B cell (primary cell): Measurements from ENCODE around the gene KIF14. TPM values are rescaled to one million over a fixed set of nuclear protein-coding genes. Genes with fewer than 3 reads are reported as not detected.

Source experiments
- ATAC-seq: fragments of 200-7000 bp; cut with Tn5 transposase; one replicate; pipeline ENCODE4 v1.10.0; 2021; ENCODE audit warnings: low read depth, mild to moderate bottlenecking, moderate number of reproducible peaks, moderate library complexity
- CTCF ChIA-PET: fragments of 350-600 bp; sonication (Branson Sonifier 250); formaldehyde crosslinking; loops from one replicate; lab custom pipeline; 2021; ENCODE audit warnings: antibody characterized with exemption, inconsistent platforms; lab: Charles Lee
- POLR2A ChIA-PET: fragments of 350-600 bp; sonication (Branson Sonifier 250); formaldehyde crosslinking; loops from one replicate; lab custom pipeline; 2021; ENCODE audit warnings: antibody characterized with exemption; lab: Charles Lee
- DNase-seq: peaks from one replicate; pipeline ENCODE4 v3.0.0; 2013
- H2AFZ ChIP-seq: 2 replicates; pipeline ENCODE4 v1.6.1; 2012; ENCODE audit warnings: mild to moderate bottlenecking, low read depth, low read length; ENCODE audit not compliant: insufficient read depth, poor library complexity, severe bottlenecking
- H3K27ac ChIP-seq, 2 donors: 1 replicate in 1 of 2; 2 replicates in 1 of 2; pipeline ENCODE4 v1.5.1; 2012 to 2013; ENCODE audit warnings: low read length in 2 of 2, mild to moderate bottlenecking in 2 of 2, moderate library complexity in 1 of 2
- H3K27me3 ChIP-seq, 4 experiments: fragments of 200-600 bp in 1 of 4; sonication (generic) in 1 of 4; replicated peaks in 1 of 4; 1 replicate in 2 of 4; 2 replicates in 2 of 4; pipeline versions ENCODE4 v1.6.1 to v1.7.0; 2013 to 2016; ENCODE audit warnings: low read length in 3 of 4, mild to moderate bottlenecking in 2 of 4, mixed read lengths in 1 of 4, moderate library complexity in 1 of 4; ENCODE audit not compliant: insufficient read depth in 4 of 4, control insufficient read depth in 3 of 4; ENCODE audit errors: control extremely low read depth in 1 of 4
- H3K36me3 ChIP-seq, 2 experiments: replicated peaks in 1 of 2; 1 replicate in 1 of 2; 2 replicates in 1 of 2; pipeline versions ENCODE4 v1.6.1 to v1.7.1; 2013; ENCODE audit warnings: low read length in 1 of 2; ENCODE audit not compliant: insufficient read depth in 2 of 2, control insufficient read depth in 1 of 2; ENCODE audit errors: control extremely low read depth in 1 of 2, extremely low read depth in 1 of 2
- H3K4me1 ChIP-seq, 2 donors: fragments of 200-600 bp in 1 of 2; sonication (generic) in 1 of 2; 1 replicate in 1 of 2; 2 replicates in 1 of 2; pipeline versions ENCODE4 v1.5.1 to v1.6.1; 2013 to 2017; ENCODE audit warnings: low read length in 2 of 2; ENCODE audit not compliant: control insufficient read depth in 2 of 2, insufficient read depth in 2 of 2
- H3K4me2 ChIP-seq: replicated peaks from 2 replicates; pipeline ENCODE3; 2012; ENCODE audit warnings: mild to moderate bottlenecking, low read depth, low read length; ENCODE audit not compliant: poor library complexity, severe bottlenecking
- H3K4me3 ChIP-seq, 5 experiments: fragments of 200-600 bp in 1 of 5; sonication (generic) in 1 of 5; 1 replicate in 3 of 5; 2 replicates in 2 of 5; pipeline versions ENCODE4 v1.5.1 to v1.7.0; 2011 to 2016; ENCODE audit warnings: low read length in 4 of 5, mild to moderate bottlenecking in 4 of 5, low read depth in 2 of 5, control low read depth in 1 of 5, moderate library complexity in 1 of 5; ENCODE audit not compliant: insufficient read depth in 1 of 5; ENCODE audit errors: control extremely low read depth in 1 of 5, extremely low read depth in 1 of 5
- H3K79me2 ChIP-seq: fragments of 200-600 bp; sonication (generic); one replicate; pipeline ENCODE4 v1.6.0; 2016; ENCODE audit warnings: low read length; ENCODE audit not compliant: control insufficient read depth, insufficient read depth
- H3K9ac ChIP-seq: fragments of 200-600 bp; sonication (generic); 2 replicates; pipeline ENCODE4 v1.6.1; 2017; ENCODE audit warnings: mild to moderate bottlenecking, low read length, moderate library complexity
- H3K9me3 ChIP-seq, 3 donors: one replicate each; pipeline versions ENCODE4 v1.6.1 to v1.7.1; 2013; ENCODE audit warnings: low read length in 2 of 3; ENCODE audit not compliant: control insufficient read depth in 2 of 3, insufficient read depth in 1 of 3; ENCODE audit errors: control extremely low read depth in 1 of 3
- H4K20me1 ChIP-seq: 2 replicates; pipeline ENCODE4 v1.6.0; 2012; ENCODE audit warnings: mild to moderate bottlenecking, low read length; ENCODE audit not compliant: insufficient read depth, control insufficient read depth, poor library complexity, severe bottlenecking
- H3K27ac Mint-ChIP-seq: one replicate; pipeline ENCODE4 v1.8.0; 2021; ENCODE audit warnings: mixed read lengths
- H3K27me3 Mint-ChIP-seq: one replicate; pipeline ENCODE4 v1.8.0; 2021; ENCODE audit warnings: mixed read lengths
- H3K4me1 Mint-ChIP-seq: one replicate; pipeline ENCODE4 v1.8.0; 2021; ENCODE audit warnings: mixed read lengths
- H3K4me3 Mint-ChIP-seq: one replicate; pipeline ENCODE4 v1.8.0; 2021; ENCODE audit warnings: mixed read lengths
- H3K9me3 Mint-ChIP-seq: one replicate; pipeline ENCODE4 v1.8.0; 2022; ENCODE audit warnings: mixed read lengths; ENCODE audit not compliant: insufficient read depth
- CTCF ChIP-seq: fragments of 200-600 bp; IDR thresholded peaks from one replicate; pipeline ENCODE4 v1.8.0; 2022; ENCODE audit warnings: antibody characterized with exemption, mild to moderate bottlenecking
- EZH2 ChIP-seq: IDR thresholded peaks from 2 replicates; pipeline ENCODE4 v1.6.1; 2012; ENCODE audit warnings: borderline replicate concordance, low read depth, mild to moderate bottlenecking, moderate library complexity, low read length; ENCODE audit not compliant: insufficient read depth, poor library complexity, severe bottlenecking
- WGBS: methylation state at CpG from one replicate; pipeline ENCODE4 v1.1.5; 2013; ENCODE audit warnings: missing lambda C conversion rate; ENCODE audit not compliant: insufficient coverage; 5-methylcytosine and 5-hydroxymethylcytosine counted together
- intact Hi-C: fragments of 100-400 bp; cut with micrococcal nuclease; formaldehyde crosslinking; loops from one replicate; pipeline ENCODE4 v1.10.0; 2022
- polyA plus RNA-seq: library from polyadenylated mRNA; depleted of rRNA; stranded (reverse); fragments of >200 nt; gene quantifications from 2 replicates; pipeline ENCODE4 v1.2.3, GENCODE V29; 2012
- total RNA-seq, 2 donors: library from RNA; stranded (reverse); fragments of 120-200 nt in 1 of 2; gene quantifications; 1 replicate in 1 of 2; 2 replicates in 1 of 2; pipeline versions ENCODE4 v1.2.3 to v1.2.4, GENCODE V29; 2013 to 2022

KIF14 gene
- total and polyA plus RNA-seq, 2 donors (not counting 1 experiment from before 2014, with no cell fraction given), result 0.01 to 0.15 TPM

GRCh38 chr1:200528858-200529606 lies 91.5 kb downstream of the KIF14 start:
- no peak for ATAC-seq
- Histone ChIP-seq H3K9ac (no peak overlapping the region), H3K27me3 (peaks cover 0 to 2% (median 0%) of the 10 kb centered on the region in 4 experiments), H3K36me3 (no peaks in the 10 kb centered on the region), H3K4me1 (peaks cover 3 to 7% of the 10 kb centered on the region in 2 donors), H3K79me2 (no peaks in the 10 kb centered on the region), H4K20me1 (no peaks in the 10 kb centered on the region), H3K4me2 (no peak overlapping the region), H3K4me3 (no peak overlapping the region), H2AFZ (no peak overlapping the region), H3K27ac (no peak overlapping the region), H3K9me3 (no peaks in the 10 kb centered on the region)
- Mint-ChIP-seq H3K9me3 (no peaks in the 10 kb centered on the region), H3K4me3 (no peak overlapping the region), H3K27ac (no peak overlapping the region), H3K27me3 (peaks cover 6% of the 10 kb centered on the region), H3K4me1 (peaks cover 15% of the 10 kb centered on the region)
- POLR2A ChIA-PET, result no interaction called here
- 97% methylated on average over 3 of the region's 4 CpGs for WGBS
- TF ChIP-seq CTCF (no peak), EZH2 (no peak)
- CTCF ChIA-PET, result interaction anchor here (1.3 kb wide), 1 partner anchor 844 kb away, joined by 4 read pairs; no protein-coding TSS in a partner anchor
- DNase-seq, result no peak
- intact Hi-C loops, result no loop called here

- Histone ChIP-seq H3K27me3 (peaks cover 0 to 2% (median 0%) of the 10 kb centered on the region in 4 experiments), H3K4me3 (no peak overlapping the region), H3K27ac (no peak overlapping the region), H3K79me2 (no peaks in the 10 kb centered on the region), H3K4me1 (peaks cover 3 to 7% of the 10 kb centered on the region in 2 donors), H4K20me1 (no peaks in the 10 kb centered on the region), H3K9ac (no peak overlapping the region), H3K9me3 (no peaks in the 10 kb centered on the region), H3K4me2 (no peak overlapping the region), H3K36me3 (no peaks in the 10 kb centered on the region), H2AFZ (no peak overlapping the region)
- Mint-ChIP-seq H3K4me1 (peaks cover 15% of the 10 kb centered on the region), H3K27ac (no peak overlapping the region), H3K4me3 (no peak overlapping the region), H3K27me3 (peaks cover 1% of the 10 kb centered on the region), H3K9me3 (no peaks in the 10 kb centered on the region)
- 82% methylated on average over 4 of the region's 4 CpGs for WGBS
- CTCF ChIA-PET, result interaction anchor here (1.5 to 2.3 kb wide), 2 partner anchors 17 to 843 kb away, joined by 3 to 9 read pairs; no protein-coding TSS in a partner anchor
- TF ChIP-seq CTCF, result no peak
- no peak for TF ChIP-seq EZH2
- DNase-seq, result no peak
- ATAC-seq, result no peak
- intact Hi-C loops, result no loop called here
- POLR2A ChIA-PET, result no interaction called here
Measured at GRCh38 chr1:200527670-200528069, 92.9 kb downstream of the KIF14 start.
